Liver (tissue), 3 donors: ENCODE results near the gene CALR.

ENCODE experiments used
- EGR1 ChIP-seq, 2 donors: IDR thresholded peaks; 2 replicates each; pipeline ENCODE4 v1.6.1; 2016 to 2018; ENCODE audit warnings: antibody characterized with exemption in 2 of 2, low read depth in 2 of 2
- FOXA1 ChIP-seq: IDR thresholded peaks from 2 replicates; pipeline ENCODE4 v1.6.1; 2016; ENCODE audit warnings: antibody characterized with exemption
- GABPA ChIP-seq, 2 donors: IDR thresholded peaks in 1 of 2; conservative IDR thresholded peaks in 1 of 2; 2 replicates each; pipeline ENCODE4 v1.6.1; 2016; ENCODE audit warnings: antibody characterized with exemption in 2 of 2, mild to moderate bottlenecking in 1 of 2, moderate library complexity in 1 of 2
- HNF4A ChIP-seq, 2 donors: conservative IDR thresholded peaks; 2 replicates each; pipeline ENCODE4 v1.6.1; 2016; ENCODE audit warnings: antibody characterized with exemption in 2 of 2, mild to moderate bottlenecking in 2 of 2
- JUND ChIP-seq, 2 donors: IDR thresholded peaks; 2 replicates each; pipeline ENCODE4 v1.6.1; 2016; ENCODE audit warnings: antibody characterized with exemption in 2 of 2
- RAD21 ChIP-seq, 2 donors: IDR thresholded peaks; 2 replicates each; pipeline ENCODE4 v1.6.1; 2016; ENCODE audit warnings: antibody characterized with exemption in 2 of 2, mild to moderate bottlenecking in 2 of 2
- REST ChIP-seq: IDR thresholded peaks from 2 replicates; pipeline ENCODE4 v1.6.1; 2016; ENCODE audit warnings: antibody characterized with exemption, mild to moderate bottlenecking
- SP1 ChIP-seq: IDR thresholded peaks from 2 replicates; pipeline ENCODE4 v1.6.1; 2018; ENCODE audit warnings: antibody characterized with exemption, mild to moderate bottlenecking
- TAF1 ChIP-seq: conservative IDR thresholded peaks from 2 replicates; pipeline ENCODE4 v1.6.1; 2016; ENCODE audit warnings: antibody characterized with exemption, mild to moderate bottlenecking
- YY1 ChIP-seq: IDR thresholded peaks from 2 replicates; pipeline ENCODE4 v1.6.1; 2016; ENCODE audit warnings: antibody characterized with exemption, mild to moderate bottlenecking
- TF ChIP-seq, protein P1 (sequence below): fragments of 150-350 bp; IDR thresholded peaks from 2 replicates; pipeline ENCODE4 v1.5.1; 2017; ENCODE audit warnings: improper control_type of control experiment, low read depth, low read length; ENCODE audit not compliant: missing input control
- TF ChIP-seq, protein P2 (sequence below): IDR thresholded peaks from 2 replicates; pipeline ENCODE4 v1.6.1; 2016; ENCODE audit warnings: antibody characterized with exemption
- TF ChIP-seq, protein P3 (sequence below): IDR thresholded peaks from 2 replicates; pipeline ENCODE4 v1.6.1; 2016; ENCODE audit warnings: antibody characterized with exemption
- TF ChIP-seq, protein P4 (sequence below): IDR thresholded peaks from 2 replicates; pipeline ENCODE4 v1.6.1; 2016; ENCODE audit warnings: antibody characterized with exemption
- donor health status: healthy.
- donor health status: healthy.

DNA sequence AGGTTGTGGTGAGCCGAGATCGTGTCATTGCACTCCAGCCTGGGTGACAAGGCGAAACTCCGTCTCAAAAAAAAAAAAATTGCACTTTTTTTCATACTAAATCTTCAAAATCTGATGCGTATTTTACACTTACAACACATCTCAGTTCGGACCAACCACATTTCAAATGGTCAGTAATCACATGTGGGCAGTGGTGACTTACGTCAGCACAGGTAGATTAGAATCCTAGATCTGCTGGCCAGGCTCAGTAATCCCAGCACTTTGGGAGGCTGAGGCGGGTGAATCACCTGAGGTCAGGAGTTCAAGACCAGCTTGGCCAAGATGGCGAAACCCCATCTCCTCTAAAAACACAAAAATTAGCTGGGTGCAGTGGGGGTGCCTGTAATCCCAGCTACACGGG lies 3.3 kb upstream of the CALR start:
- TF ChIP-seq, protein P1, sequence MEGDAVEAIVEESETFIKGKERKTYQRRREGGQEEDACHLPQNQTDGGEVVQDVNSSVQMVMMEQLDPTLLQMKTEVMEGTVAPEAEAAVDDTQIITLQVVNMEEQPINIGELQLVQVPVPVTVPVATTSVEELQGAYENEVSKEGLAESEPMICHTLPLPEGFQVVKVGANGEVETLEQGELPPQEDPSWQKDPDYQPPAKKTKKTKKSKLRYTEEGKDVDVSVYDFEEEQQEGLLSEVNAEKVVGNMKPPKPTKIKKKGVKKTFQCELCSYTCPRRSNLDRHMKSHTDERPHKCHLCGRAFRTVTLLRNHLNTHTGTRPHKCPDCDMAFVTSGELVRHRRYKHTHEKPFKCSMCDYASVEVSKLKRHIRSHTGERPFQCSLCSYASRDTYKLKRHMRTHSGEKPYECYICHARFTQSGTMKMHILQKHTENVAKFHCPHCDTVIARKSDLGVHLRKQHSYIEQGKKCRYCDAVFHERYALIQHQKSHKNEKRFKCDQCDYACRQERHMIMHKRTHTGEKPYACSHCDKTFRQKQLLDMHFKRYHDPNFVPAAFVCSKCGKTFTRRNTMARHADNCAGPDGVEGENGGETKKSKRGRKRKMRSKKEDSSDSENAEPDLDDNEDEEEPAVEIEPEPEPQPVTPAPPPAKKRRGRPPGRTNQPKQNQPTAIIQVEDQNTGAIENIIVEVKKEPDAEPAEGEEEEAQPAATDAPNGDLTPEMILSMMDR, result no peak
- TF ChIP-seq GABPA (IDR thresholded peaks at IDR 0.05 in 1 of 2, conservative IDR thresholded peaks at IDR 0.05 in 1 of 2) (no peak), JUND (IDR thresholded peaks at IDR 0.05) (no peak), FOXA1 (no peak), TAF1 (no peak), REST (no peak), YY1 (no peak), SP1 (no peak), RAD21 (IDR thresholded peaks at IDR 0.05) (no peak), EGR1 (IDR thresholded peaks at IDR 0.05; ENCODE audit: low read depth in 2 of 2) (no peak), HNF4A (conservative IDR thresholded peaks at IDR 0.05) (no peak)
- TF ChIP-seq, protein P2, sequence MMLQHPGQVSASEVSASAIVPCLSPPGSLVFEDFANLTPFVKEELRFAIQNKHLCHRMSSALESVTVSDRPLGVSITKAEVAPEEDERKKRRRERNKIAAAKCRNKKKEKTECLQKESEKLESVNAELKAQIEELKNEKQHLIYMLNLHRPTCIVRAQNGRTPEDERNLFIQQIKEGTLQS, result no peak
- TF ChIP-seq, protein P3, sequence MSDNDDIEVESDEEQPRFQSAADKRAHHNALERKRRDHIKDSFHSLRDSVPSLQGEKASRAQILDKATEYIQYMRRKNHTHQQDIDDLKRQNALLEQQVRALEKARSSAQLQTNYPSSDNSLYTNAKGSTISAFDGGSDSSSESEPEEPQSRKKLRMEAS, result no peak
- TF ChIP-seq, protein P4, sequence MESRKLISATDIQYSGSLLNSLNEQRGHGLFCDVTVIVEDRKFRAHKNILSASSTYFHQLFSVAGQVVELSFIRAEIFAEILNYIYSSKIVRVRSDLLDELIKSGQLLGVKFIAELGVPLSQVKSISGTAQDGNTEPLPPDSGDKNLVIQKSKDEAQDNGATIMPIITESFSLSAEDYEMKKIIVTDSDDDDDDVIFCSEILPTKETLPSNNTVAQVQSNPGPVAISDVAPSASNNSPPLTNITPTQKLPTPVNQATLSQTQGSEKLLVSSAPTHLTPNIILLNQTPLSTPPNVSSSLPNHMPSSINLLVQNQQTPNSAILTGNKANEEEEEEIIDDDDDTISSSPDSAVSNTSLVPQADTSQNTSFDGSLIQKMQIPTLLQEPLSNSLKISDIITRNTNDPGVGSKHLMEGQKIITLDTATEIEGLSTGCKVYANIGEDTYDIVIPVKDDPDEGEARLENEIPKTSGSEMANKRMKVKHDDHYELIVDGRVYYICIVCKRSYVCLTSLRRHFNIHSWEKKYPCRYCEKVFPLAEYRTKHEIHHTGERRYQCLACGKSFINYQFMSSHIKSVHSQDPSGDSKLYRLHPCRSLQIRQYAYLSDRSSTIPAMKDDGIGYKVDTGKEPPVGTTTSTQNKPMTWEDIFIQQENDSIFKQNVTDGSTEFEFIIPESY, result no peak
